COLO668 (cell line): Measurements from ENCODE around the gene IRF1.
A peak's percentile ranks its signal among the peaks of the same experiment; 100 is the strongest.
"Not testable (repeated sequence)": the region's sequence is repeated elsewhere in the genome, so short reads cannot be mapped to it uniquely, and the experiment has no call there.

Experiments
- DNase-seq: peaks from one replicate; lab custom pipeline; 2025; ENCODE audit not compliant: unreplicated experiment; lab: John Stamatoyannopoulos, UW

Gene IRF1

GRCh38 chr5:132487841-132488555 lies 2.6 kb downstream of the IRF1 start:
- no peak for DNase-seq

GRCh38 chr5:132487095-132487428 lies 3.5 kb downstream of the IRF1 start:
- no peak for DNase-seq

DNA sequence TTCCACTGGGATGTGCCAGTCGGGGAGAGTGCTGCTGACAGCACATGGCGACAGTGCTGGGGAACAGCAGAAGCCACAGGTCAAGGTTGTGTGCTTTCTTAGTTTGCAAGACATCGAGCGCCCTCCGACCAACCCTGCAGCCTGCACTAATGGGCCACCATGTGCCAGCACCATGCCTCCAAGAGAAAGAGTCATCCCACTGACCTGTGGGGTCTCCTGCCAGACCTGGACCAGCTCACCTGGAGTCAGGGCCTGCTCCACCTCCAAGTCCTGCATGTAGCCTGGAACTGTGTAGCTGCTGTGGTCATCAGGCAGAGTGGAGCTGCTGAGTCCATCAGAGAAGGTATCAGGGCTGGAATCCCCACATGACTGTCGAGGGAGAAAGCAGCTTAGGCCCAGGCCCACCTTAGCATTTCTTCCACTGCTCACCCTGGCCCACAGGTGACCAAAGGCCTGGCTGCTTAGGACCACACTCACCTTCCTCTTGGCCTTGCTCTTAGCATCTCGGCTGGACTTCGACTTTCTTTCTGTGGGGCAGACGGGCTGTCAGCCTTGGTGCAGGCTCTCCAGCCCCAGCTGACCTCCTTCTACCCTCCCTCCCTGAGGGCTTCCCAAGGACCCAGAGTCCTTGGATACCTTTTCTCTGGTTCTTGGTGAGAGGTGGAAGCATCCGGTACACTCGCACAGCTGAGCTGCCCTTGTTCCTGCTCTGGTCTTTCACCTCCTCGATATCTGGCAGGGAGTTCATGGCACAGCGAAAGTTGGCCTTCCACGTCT lies 4.1 kb downstream of the IRF1 start:
- DNase-seq: no peak

- no peak for DNase-seq
Observed at GRCh38 chr5:132485641-132486317, 4.8 kb downstream of the IRF1 start.

DNA sequence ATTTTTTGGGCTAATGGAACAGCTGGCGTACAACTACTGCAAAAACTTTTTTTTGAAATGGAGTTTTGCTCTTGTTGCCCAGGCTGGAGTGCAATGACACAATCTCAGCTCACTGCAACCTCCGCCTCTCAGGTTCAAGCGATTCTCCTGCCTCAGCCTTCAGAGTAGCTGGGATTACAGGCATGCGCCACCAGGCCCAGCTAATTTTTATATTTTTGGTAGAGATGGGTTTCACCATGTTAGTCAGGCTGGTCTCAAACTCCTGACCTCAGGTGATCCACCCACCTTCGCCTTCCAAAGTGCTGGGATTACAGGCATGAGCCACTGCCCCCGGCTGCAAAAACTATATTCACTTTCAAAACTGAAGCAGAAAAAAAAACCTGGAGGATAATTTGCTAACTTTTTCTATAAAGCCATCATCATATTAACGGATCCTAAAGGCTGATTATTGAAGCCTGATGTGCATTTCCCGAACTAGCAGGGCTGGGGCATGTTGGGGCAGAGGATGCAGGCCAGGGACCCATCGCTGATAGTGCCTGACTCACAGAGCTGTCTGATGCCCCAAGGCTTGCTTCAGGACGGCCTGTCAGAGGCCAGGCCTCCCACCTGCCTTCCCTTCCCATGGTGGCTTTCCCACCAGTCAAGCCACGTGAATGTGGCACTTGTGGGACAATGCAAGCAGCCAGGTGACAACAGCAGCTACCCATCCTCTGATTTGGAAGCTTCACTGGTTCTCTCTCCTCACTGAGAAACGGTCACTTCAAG lies 5.5 kb downstream of the IRF1 start:
- not testable (repeated sequence) for DNase-seq

GRCh38 chr5:132484391-132484725 lies 6.2 kb downstream of the IRF1 start:
- DNase-seq: no peak

GRCh38 chr5:132483661-132484390 lies 6.7 kb downstream of the IRF1 start:
- DNase-seq: no peak

- no peak for DNase-seq
Observed at GRCh38 chr5:132483101-132483500, 7.5 kb downstream of the IRF1 start.

- DNase-seq: no peak
Observed at GRCh38 chr5:132481596-132482211, 8.9 kb downstream of the IRF1 start.

DNA sequence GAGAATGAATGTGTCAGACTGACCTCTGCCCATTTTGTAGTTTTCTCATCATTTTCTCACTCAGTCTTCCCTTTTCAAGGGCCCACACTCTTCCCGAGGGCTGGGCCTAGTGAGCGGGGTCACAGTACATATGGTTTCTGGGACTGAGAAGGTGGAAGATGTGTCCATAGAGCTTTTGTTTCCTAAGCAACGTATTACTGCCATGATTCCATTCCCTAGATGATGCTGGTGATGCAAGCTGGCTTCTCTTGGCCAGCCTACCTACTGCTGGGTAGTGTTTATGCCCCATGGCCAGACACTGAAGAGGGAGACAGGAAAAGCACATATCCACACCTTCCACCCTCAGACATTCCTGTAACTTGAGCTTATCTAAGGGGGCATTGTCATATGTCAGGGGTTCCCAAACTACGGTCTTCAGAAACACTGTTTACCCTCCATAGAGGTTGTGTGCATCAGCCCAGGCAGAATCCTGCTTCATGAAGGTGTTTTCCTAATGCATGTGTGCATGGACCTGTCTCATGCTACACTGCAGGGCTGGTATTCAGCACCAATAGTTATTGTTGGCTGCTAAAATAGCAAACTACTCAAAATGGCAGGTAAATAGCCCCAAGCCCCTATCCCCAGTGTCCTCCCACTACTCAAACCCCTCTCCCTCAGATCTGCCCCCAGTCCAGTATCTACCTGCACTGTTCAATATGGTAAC lies 9.5 kb downstream of the IRF1 start:
- DNase-seq: no peak

GRCh38 chr5:132480546-132480892 lies 10.1 kb downstream of the IRF1 start:
- DNase-seq: no peak

- no peak for DNase-seq
Observed at GRCh38 chr5:132480042-132480441, 10.5 kb downstream of the IRF1 start.

GRCh38 chr5:132479111-132479951 lies 11.2 kb downstream of the IRF1 start:
- no peak for DNase-seq

DNA sequence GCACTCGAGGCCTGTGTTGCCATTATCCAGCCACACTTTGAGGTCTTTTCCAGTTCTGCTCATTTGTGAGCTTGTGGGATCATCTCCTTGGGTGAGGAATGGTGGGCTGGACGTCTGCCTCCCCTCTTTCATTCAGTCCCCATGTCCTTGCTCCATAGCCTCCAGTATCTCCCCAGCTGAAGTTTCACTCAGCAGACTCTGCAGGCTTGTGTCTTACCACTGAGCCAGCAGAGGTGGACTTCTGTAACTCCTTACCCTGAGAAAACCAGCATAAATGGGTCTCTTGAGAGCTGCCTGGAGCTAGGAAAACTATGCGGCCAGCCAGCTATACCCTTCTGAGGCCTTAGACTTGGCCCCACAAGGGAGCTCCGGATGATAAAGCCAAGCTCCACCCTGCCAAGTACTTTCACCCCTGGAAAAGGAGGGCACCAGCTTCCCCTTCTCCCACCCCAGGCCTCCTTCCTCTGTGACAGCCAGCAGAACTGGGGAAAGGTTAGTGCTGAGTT lies 12.2 kb downstream of the IRF1 start:
- no peak for DNase-seq

- DNase-seq: peak; percentile 32
Observed at GRCh38 chr5:132477784-132478365, 12.7 kb downstream of the IRF1 start.

DNA sequence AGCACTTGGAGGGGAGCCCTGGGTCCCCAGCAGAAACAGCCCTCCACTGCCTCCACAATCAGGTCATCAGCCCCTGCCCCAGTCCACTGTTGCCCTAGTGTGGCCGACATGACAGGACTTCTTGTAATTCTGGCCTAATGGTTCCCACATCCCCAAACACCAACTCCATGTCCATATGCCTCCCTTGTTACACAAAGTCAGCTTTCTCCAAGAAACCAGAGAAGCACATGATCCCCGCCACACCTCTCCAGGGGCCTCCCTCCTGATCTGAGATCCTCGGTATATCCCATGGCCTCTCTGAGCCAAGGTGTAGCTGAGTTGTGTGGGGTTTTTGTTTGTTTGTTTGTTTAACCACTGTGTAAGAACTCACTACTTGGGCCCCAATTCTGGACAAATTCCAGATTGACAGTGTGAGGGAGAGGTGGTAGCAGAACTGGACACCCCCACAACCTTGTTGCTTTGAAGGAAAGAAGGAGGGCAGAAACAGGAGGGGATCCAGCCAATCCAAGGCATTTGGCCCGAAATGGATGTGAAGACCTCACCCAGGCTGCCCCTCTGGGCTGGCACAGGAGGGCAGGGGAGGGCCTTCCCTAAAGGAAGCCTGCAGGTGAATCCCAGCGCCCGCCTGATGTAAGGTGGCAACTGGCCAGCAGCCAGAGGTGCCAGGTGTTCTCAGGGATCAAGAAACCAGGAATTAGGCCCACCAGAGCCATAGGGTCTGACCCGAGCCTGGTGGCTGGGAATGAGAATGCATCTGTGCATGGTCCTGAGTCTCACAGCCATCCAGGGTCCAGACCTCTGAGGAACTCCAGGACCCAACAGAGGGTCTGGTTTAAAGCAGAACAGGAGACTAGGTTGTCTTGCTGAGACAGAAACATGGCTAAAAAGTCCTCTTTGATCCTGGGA lies 13.4 kb downstream of the IRF1 start:
- DNase-seq: peak; percentile 66
